ENCODE results near the gene MCU. TPM values are rescaled to one million over a fixed set of nuclear protein-coding genes. Genes with fewer than 3 reads are reported as not detected.
"Not testable (repeated sequence)": the region's sequence is repeated elsewhere in the genome, so short reads cannot be mapped to it uniquely, and the experiment has no call there.

The MCU gene
- total RNA-seq (10 to 100 TPM; 12.6 to 14.4 TPM), total RNA-seq (14.8 to 21.0 reads per million in 2 donors)

- peak; percentile 84 to 86 (median 85) for DNase-seq
- ATAC-seq, result peak; percentile 97
- no peaks in the 10 kb centered on the region for H3K9me3 ChIP-seq (ENCODE audit: control insufficient read depth, low read length, poor library complexity, severe bottlenecking)
- Mint-ChIP-seq H3K27me3 (peaks cover 18% of the 10 kb centered on the region), H3K27ac (peak within 1 kb of the TSS; percentile 88), H3K4me1 (peaks cover 30% of the 10 kb centered on the region), H3K4me3 (peak within 1 kb of the TSS; percentile 95), H3K36me3 (ENCODE audit: low read depth) (peaks cover 2% of the 10 kb centered on the region)
Measured at GRCh38 chr10:72691863-72692743, at the start of gene MCU. TSS of gene MCU (plus strand) at chr10:72692143. CDS start at chr10:72692152, 9 bp downstream.

GRCh38 chr10:72642318-72642717, 49.6 kb upstream of the MCU start:
- no peak overlapping the region for H3K4me3 Mint-ChIP-seq
- no peaks in the 10 kb centered on the region for H3K9me3 ChIP-seq (ENCODE audit: control insufficient read depth, low read length, poor library complexity, severe bottlenecking)
- no peaks in the 10 kb centered on the region for H3K4me1 Mint-ChIP-seq
- peaks cover 10% of the 10 kb centered on the region for H3K27me3 Mint-ChIP-seq
- H3K27ac Mint-ChIP-seq, result no peak overlapping the region
- no peak for DNase-seq
- peaks cover 6% of the 10 kb centered on the region for H3K36me3 Mint-ChIP-seq (ENCODE audit: low read depth)
- no peak for ATAC-seq

- no peaks in the 10 kb centered on the region for H3K36me3 Mint-ChIP-seq (ENCODE audit: low read depth)
- no peak for ATAC-seq
- H3K27ac Mint-ChIP-seq, result no peak overlapping the region
- no peak for DNase-seq
- H3K4me3 Mint-ChIP-seq, result no peak overlapping the region
- H3K27me3 Mint-ChIP-seq, result peaks cover 7% of the 10 kb centered on the region
- no peaks in the 10 kb centered on the region for H3K9me3 ChIP-seq (ENCODE audit: control insufficient read depth, low read length, poor library complexity, severe bottlenecking)
- no peaks in the 10 kb centered on the region for H3K4me1 Mint-ChIP-seq
Measured at GRCh38 chr10:72645263-72645858, 46.6 kb upstream of the MCU start.

GRCh38 chr10:72646971-72647370, 45.0 kb upstream of the MCU start:
- not testable (repeated sequence) for DNase-seq; H3K27ac Mint-ChIP-seq; H3K36me3 Mint-ChIP-seq (ENCODE audit: low read depth); H3K4me3 Mint-ChIP-seq; ATAC-seq; H3K4me1 Mint-ChIP-seq; H3K9me3 ChIP-seq (ENCODE audit: control insufficient read depth, low read length, poor library complexity, severe bottlenecking); H3K27me3 Mint-ChIP-seq

- no peaks in the 10 kb centered on the region for H3K9me3 ChIP-seq (ENCODE audit: control insufficient read depth, low read length, poor library complexity, severe bottlenecking)
- ATAC-seq (no peak), DNase-seq (no peak)
- no peaks in the 10 kb centered on the region for H3K36me3 Mint-ChIP-seq (ENCODE audit: low read depth)
- peaks cover 7% of the 10 kb centered on the region for H3K27me3 Mint-ChIP-seq
- H3K4me1 Mint-ChIP-seq, result no peaks in the 10 kb centered on the region
- no peak overlapping the region for H3K4me3 Mint-ChIP-seq
- H3K27ac Mint-ChIP-seq, result no peak overlapping the region
Measured at GRCh38 chr10:72648301-72648700, 43.6 kb upstream of the MCU start.

- no peaks in the 10 kb centered on the region for H3K9me3 ChIP-seq (ENCODE audit: control insufficient read depth, low read length, poor library complexity, severe bottlenecking)
- no peak overlapping the region for H3K27ac Mint-ChIP-seq
Measured at GRCh38 chr10:72649291-72649690, 42.7 kb upstream of the MCU start.

GRCh38 chr10:72653383-72654096, 38.4 kb upstream of the MCU start:
- no peaks in the 10 kb centered on the region for H3K9me3 ChIP-seq (ENCODE audit: control insufficient read depth, low read length, poor library complexity, severe bottlenecking)
- H3K4me3 Mint-ChIP-seq, result no peak overlapping the region
- peaks cover 6% of the 10 kb centered on the region for H3K27me3 Mint-ChIP-seq
- H3K27ac Mint-ChIP-seq, result no peak overlapping the region
- no peaks in the 10 kb centered on the region for H3K36me3 Mint-ChIP-seq (ENCODE audit: low read depth)
- no peaks in the 10 kb centered on the region for H3K4me1 Mint-ChIP-seq
- ATAC-seq, result no peak
- DNase-seq, result no peak

More at GRCh38 chr10:72649291-72649690, 42.7 kb upstream of the MCU start:
- ATAC-seq (no peak), DNase-seq (no peak)
- no peak overlapping the region for H3K4me3 Mint-ChIP-seq
- H3K4me1 Mint-ChIP-seq, result no peaks in the 10 kb centered on the region
- no peaks in the 10 kb centered on the region for H3K36me3 Mint-ChIP-seq (ENCODE audit: low read depth)
- peaks cover 13% of the 10 kb centered on the region for H3K27me3 Mint-ChIP-seq

GRCh38 chr10:72654720-72655119, 37.2 kb upstream of the MCU start:
- Mint-ChIP-seq H3K4me1 (no peaks in the 10 kb centered on the region), H3K27me3 (peaks cover 6% of the 10 kb centered on the region), H3K36me3 (ENCODE audit: low read depth) (no peaks in the 10 kb centered on the region), H3K4me3 (no peak overlapping the region), H3K27ac (no peak overlapping the region)
- no peaks in the 10 kb centered on the region for H3K9me3 ChIP-seq (ENCODE audit: control insufficient read depth, low read length, poor library complexity, severe bottlenecking)
- DNase-seq (no peak), ATAC-seq (no peak)

- DNase-seq (no peak), ATAC-seq (no peak)
- Mint-ChIP-seq H3K27ac (peak overlapping the region; percentile 27), H3K4me3 (no peak overlapping the region), H3K36me3 (ENCODE audit: low read depth) (no peaks in the 10 kb centered on the region), H3K27me3 (peaks cover 3% of the 10 kb centered on the region), H3K4me1 (no peaks in the 10 kb centered on the region)
- no peaks in the 10 kb centered on the region for H3K9me3 ChIP-seq (ENCODE audit: control insufficient read depth, low read length, poor library complexity, severe bottlenecking)
Measured at GRCh38 chr10:72658696-72659400, 33.1 kb upstream of the MCU start.

- H3K4me1 Mint-ChIP-seq, result no peaks in the 10 kb centered on the region
- ATAC-seq (no peak), DNase-seq (no peak)
- H3K4me3 Mint-ChIP-seq, result no peak overlapping the region
- no peaks in the 10 kb centered on the region for H3K9me3 ChIP-seq (ENCODE audit: control insufficient read depth, low read length, poor library complexity, severe bottlenecking)
- H3K36me3 Mint-ChIP-seq (ENCODE audit: low read depth), result no peaks in the 10 kb centered on the region
- no peaks in the 10 kb centered on the region for H3K27me3 Mint-ChIP-seq
- H3K27ac Mint-ChIP-seq, result no peak overlapping the region
Measured at GRCh38 chr10:72659694-72660093, 32.2 kb upstream of the MCU start.

- no peaks in the 10 kb centered on the region for H3K4me1 Mint-ChIP-seq
- no peak overlapping the region for H3K4me3 Mint-ChIP-seq
- H3K9me3 ChIP-seq (ENCODE audit: control insufficient read depth, low read length, poor library complexity, severe bottlenecking), result no peaks in the 10 kb centered on the region
- no peak for ATAC-seq
- H3K27me3 Mint-ChIP-seq, result no peaks in the 10 kb centered on the region
- H3K27ac Mint-ChIP-seq, result no peak overlapping the region
- no peaks in the 10 kb centered on the region for H3K36me3 Mint-ChIP-seq (ENCODE audit: low read depth)
- DNase-seq, result no peak
Measured at GRCh38 chr10:72660220-72660619, 31.7 kb upstream of the MCU start.

GRCh38 chr10:72661431-72661830, 30.5 kb upstream of the MCU start:
- ATAC-seq (no peak), DNase-seq (no peak)
- H3K9me3 ChIP-seq (ENCODE audit: control insufficient read depth, low read length, poor library complexity, severe bottlenecking), result no peaks in the 10 kb centered on the region
- Mint-ChIP-seq H3K36me3 (ENCODE audit: low read depth) (no peaks in the 10 kb centered on the region), H3K27me3 (no peaks in the 10 kb centered on the region), H3K4me3 (no peak overlapping the region), H3K4me1 (no peaks in the 10 kb centered on the region), H3K27ac (no peak overlapping the region)

- H3K9me3 ChIP-seq (ENCODE audit: control insufficient read depth, low read length, poor library complexity, severe bottlenecking), result no peaks in the 10 kb centered on the region
- H3K36me3 Mint-ChIP-seq (ENCODE audit: low read depth), result peaks cover 2% of the 10 kb centered on the region
- no peak overlapping the region for H3K4me3 Mint-ChIP-seq
- H3K4me1 Mint-ChIP-seq, result peaks cover 2% of the 10 kb centered on the region
- DNase-seq, result no peak
- no peak overlapping the region for H3K27ac Mint-ChIP-seq
- no peak for ATAC-seq
- H3K27me3 Mint-ChIP-seq, result peaks cover 4% of the 10 kb centered on the region
Measured at GRCh38 chr10:72663971-72664370, 28.0 kb upstream of the MCU start.
